OCI-LY1 (cell line): Measurements from ENCODE around the gene KCNB1.

Source experiments
- EZH2 ChIP-seq: fragments of 200-600 bp; sonication (generic), shearing (Covaris generic); IDR thresholded peaks from 2 replicates; pipeline ENCODE4 v1.8.0; 2017; ENCODE audit warnings: borderline replicate concordance, mixed run types, mild to moderate bottlenecking, antibody characterized with exemption, low read length, moderate library complexity, mixed read lengths
- TF ChIP-seq, protein P1 (sequence below): fragments of 200-600 bp; sonication (generic), shearing (Covaris generic); IDR thresholded peaks from 2 replicates; pipeline ENCODE4 v1.5.1; 2017; ENCODE audit warnings: mild to moderate bottlenecking, antibody characterized with exemption, low read length, moderate library complexity, mixed read lengths

DNA sequence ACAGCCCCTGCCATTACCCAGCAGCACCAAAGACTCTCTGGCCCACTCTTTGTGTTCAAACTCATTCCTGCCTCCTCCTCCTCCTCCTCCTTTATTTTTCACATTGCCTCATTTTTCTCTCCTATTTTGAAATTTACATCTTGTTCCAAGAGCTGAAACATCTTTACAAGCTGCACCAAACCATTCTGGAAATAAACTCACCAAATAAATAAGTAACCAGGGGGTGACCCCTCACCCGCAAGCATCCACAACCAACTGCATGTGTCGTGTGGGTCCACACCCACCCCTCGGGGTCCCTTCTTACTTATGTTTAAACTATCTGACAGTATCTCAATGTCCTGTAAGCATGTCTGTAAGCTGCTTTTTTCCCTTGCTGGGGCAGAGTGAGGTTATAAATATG, 1.4 kb downstream of the KCNB1 start:
- TF ChIP-seq, protein P1, sequence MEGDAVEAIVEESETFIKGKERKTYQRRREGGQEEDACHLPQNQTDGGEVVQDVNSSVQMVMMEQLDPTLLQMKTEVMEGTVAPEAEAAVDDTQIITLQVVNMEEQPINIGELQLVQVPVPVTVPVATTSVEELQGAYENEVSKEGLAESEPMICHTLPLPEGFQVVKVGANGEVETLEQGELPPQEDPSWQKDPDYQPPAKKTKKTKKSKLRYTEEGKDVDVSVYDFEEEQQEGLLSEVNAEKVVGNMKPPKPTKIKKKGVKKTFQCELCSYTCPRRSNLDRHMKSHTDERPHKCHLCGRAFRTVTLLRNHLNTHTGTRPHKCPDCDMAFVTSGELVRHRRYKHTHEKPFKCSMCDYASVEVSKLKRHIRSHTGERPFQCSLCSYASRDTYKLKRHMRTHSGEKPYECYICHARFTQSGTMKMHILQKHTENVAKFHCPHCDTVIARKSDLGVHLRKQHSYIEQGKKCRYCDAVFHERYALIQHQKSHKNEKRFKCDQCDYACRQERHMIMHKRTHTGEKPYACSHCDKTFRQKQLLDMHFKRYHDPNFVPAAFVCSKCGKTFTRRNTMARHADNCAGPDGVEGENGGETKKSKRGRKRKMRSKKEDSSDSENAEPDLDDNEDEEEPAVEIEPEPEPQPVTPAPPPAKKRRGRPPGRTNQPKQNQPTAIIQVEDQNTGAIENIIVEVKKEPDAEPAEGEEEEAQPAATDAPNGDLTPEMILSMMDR = no peak
- no peak for TF ChIP-seq EZH2
